Memory B cell (primary cell): ENCODE measurements around the gene DMD.

Source experiments
- ATAC-seq: fragments of 150-1000 bp; cut with Tn5 transposase; 2 replicates; pipeline ENCODE4 v1.10.0; 2021; ENCODE audit warnings: low read depth, mild to moderate bottlenecking, moderate library complexity
- DNase-seq, 2 donors: peaks; one replicate each; pipeline ENCODE4 v3.0.0; 2022; ENCODE audit warnings: low spot score in 2 of 2
- H3K27ac Mint-ChIP-seq: one replicate; pipeline ENCODE4 v1.8.0; 2022; ENCODE audit warnings: mild to moderate bottlenecking, moderate library complexity, mixed read lengths
- H3K27me3 Mint-ChIP-seq: one replicate; pipeline ENCODE4 v1.8.0; 2022; ENCODE audit warnings: mixed read lengths
- H3K36me3 Mint-ChIP-seq: one replicate; pipeline ENCODE4 v1.8.0; 2022; ENCODE audit warnings: mild to moderate bottlenecking, mixed read lengths
- H3K4me1 Mint-ChIP-seq: one replicate; pipeline ENCODE4 v1.8.0; 2022; ENCODE audit warnings: mixed read lengths
- H3K4me3 Mint-ChIP-seq: one replicate; pipeline ENCODE4 v1.8.0; 2022; ENCODE audit warnings: mild to moderate bottlenecking, moderate library complexity, mixed read lengths
- H3K9me3 Mint-ChIP-seq: one replicate; pipeline ENCODE4 v1.8.0; 2022; ENCODE audit warnings: mixed read lengths

Gene DMD

GRCh38 chrX:31374786-31375185 is 1836.6 kb downstream of the DMD start:
- no peak overlapping the region for H3K27ac Mint-ChIP-seq
- no peaks in the 10 kb centered on the region for H3K9me3 Mint-ChIP-seq
- no peak overlapping the region for H3K4me3 Mint-ChIP-seq
- H3K4me1 Mint-ChIP-seq: no peaks in the 10 kb centered on the region
- DNase-seq (no peak), ATAC-seq (no peak)
- no peaks in the 10 kb centered on the region for H3K36me3 Mint-ChIP-seq
- H3K27me3 Mint-ChIP-seq: no peaks in the 10 kb centered on the region

- no peaks in the 10 kb centered on the region for H3K9me3 Mint-ChIP-seq
- H3K27me3 Mint-ChIP-seq: no peaks in the 10 kb centered on the region
- H3K4me1 Mint-ChIP-seq: no peaks in the 10 kb centered on the region
- no peak overlapping the region for H3K4me3 Mint-ChIP-seq
- no peaks in the 10 kb centered on the region for H3K36me3 Mint-ChIP-seq
- ATAC-seq (no peak), DNase-seq (no peak)
- H3K27ac Mint-ChIP-seq: no peak overlapping the region
Measured at GRCh38 chrX:31371956-31372355, 1839.4 kb downstream of the DMD start.

- Mint-ChIP-seq H3K4me1 (no peaks in the 10 kb centered on the region), H3K4me3 (no peak overlapping the region), H3K9me3 (no peaks in the 10 kb centered on the region), H3K27me3 (no peaks in the 10 kb centered on the region), H3K27ac (no peak overlapping the region), H3K36me3 (no peaks in the 10 kb centered on the region)
- DNase-seq: no peak
- ATAC-seq: no peak
Measured at GRCh38 chrX:31367816-31368215, 1843.5 kb downstream of the DMD start.

GRCh38 chrX:31366041-31366440 is 1845.3 kb downstream of the DMD start:
- H3K4me3 Mint-ChIP-seq: no peak overlapping the region
- no peaks in the 10 kb centered on the region for H3K27me3 Mint-ChIP-seq
- H3K27ac Mint-ChIP-seq: no peak overlapping the region
- H3K9me3 Mint-ChIP-seq: no peaks in the 10 kb centered on the region
- ATAC-seq: no peak
- no peaks in the 10 kb centered on the region for H3K36me3 Mint-ChIP-seq
- no peaks in the 10 kb centered on the region for H3K4me1 Mint-ChIP-seq
- DNase-seq: no peak

GRCh38 chrX:31356275-31357212 is 1854.8 kb downstream of the DMD start:
- Mint-ChIP-seq H3K4me3 (no peak overlapping the region), H3K27me3 (peaks cover 3% of the 10 kb centered on the region), H3K27ac (no peak overlapping the region), H3K36me3 (no peaks in the 10 kb centered on the region), H3K9me3 (no peaks in the 10 kb centered on the region), H3K4me1 (no peaks in the 10 kb centered on the region)
- no peak for DNase-seq
- no peak for ATAC-seq

- Mint-ChIP-seq H3K27ac (no peak overlapping the region), H3K4me3 (no peak overlapping the region), H3K27me3 (peaks cover 3% of the 10 kb centered on the region), H3K36me3 (no peaks in the 10 kb centered on the region), H3K9me3 (no peaks in the 10 kb centered on the region), H3K4me1 (no peaks in the 10 kb centered on the region)
- DNase-seq (no peak), ATAC-seq (no peak)
Measured at GRCh38 chrX:31355206-31355955, 1856.0 kb downstream of the DMD start.

GRCh38 chrX:31353095-31353494 is 1858.3 kb downstream of the DMD start:
- H3K4me3 Mint-ChIP-seq: no peak overlapping the region
- H3K27ac Mint-ChIP-seq: no peak overlapping the region
- H3K36me3 Mint-ChIP-seq: no peaks in the 10 kb centered on the region
- ATAC-seq: no peak
- no peaks in the 10 kb centered on the region for H3K4me1 Mint-ChIP-seq
- H3K9me3 Mint-ChIP-seq: no peaks in the 10 kb centered on the region
- peaks cover 3% of the 10 kb centered on the region for H3K27me3 Mint-ChIP-seq
- DNase-seq: no peak

- DNase-seq (no peak), ATAC-seq (no peak)
- Mint-ChIP-seq H3K4me1 (no peaks in the 10 kb centered on the region), H3K36me3 (no peaks in the 10 kb centered on the region), H3K27me3 (no peaks in the 10 kb centered on the region), H3K9me3 (no peaks in the 10 kb centered on the region), H3K27ac (no peak overlapping the region), H3K4me3 (no peak overlapping the region)
Measured at GRCh38 chrX:31350808-31351074, 1860.6 kb downstream of the DMD start.

GRCh38 chrX:31349515-31349914 is 1861.8 kb downstream of the DMD start:
- Mint-ChIP-seq H3K36me3 (no peaks in the 10 kb centered on the region), H3K9me3 (no peaks in the 10 kb centered on the region), H3K4me3 (no peak overlapping the region), H3K4me1 (no peaks in the 10 kb centered on the region), H3K27ac (no peak overlapping the region), H3K27me3 (no peaks in the 10 kb centered on the region)
- ATAC-seq: no peak
- DNase-seq: no peak

GRCh38 chrX:31340587-31340986 is 1870.8 kb downstream of the DMD start:
- Mint-ChIP-seq H3K27me3 (no peaks in the 10 kb centered on the region), H3K4me3 (no peak overlapping the region), H3K27ac (no peak overlapping the region), H3K4me1 (no peaks in the 10 kb centered on the region), H3K9me3 (no peaks in the 10 kb centered on the region), H3K36me3 (no peaks in the 10 kb centered on the region)
- no peak for ATAC-seq
- no peak for DNase-seq

GRCh38 chrX:31338991-31339350 is 1872.4 kb downstream of the DMD start:
- Mint-ChIP-seq H3K4me3 (no peak overlapping the region), H3K9me3 (no peaks in the 10 kb centered on the region), H3K36me3 (no peaks in the 10 kb centered on the region), H3K4me1 (no peaks in the 10 kb centered on the region), H3K27ac (no peak overlapping the region), H3K27me3 (no peaks in the 10 kb centered on the region)
- no peak for DNase-seq
- no peak for ATAC-seq

- ATAC-seq: no peak
- Mint-ChIP-seq H3K4me3 (no peak overlapping the region), H3K4me1 (no peaks in the 10 kb centered on the region), H3K9me3 (no peaks in the 10 kb centered on the region), H3K27ac (no peak overlapping the region), H3K36me3 (no peaks in the 10 kb centered on the region), H3K27me3 (no peaks in the 10 kb centered on the region)
- no peak for DNase-seq
Measured at GRCh38 chrX:31337332-31337731, 1874.0 kb downstream of the DMD start.

- ATAC-seq: no peak
- no peak overlapping the region for H3K4me3 Mint-ChIP-seq
Measured at GRCh38 chrX:31336419-31336818, 1874.9 kb downstream of the DMD start.

GRCh38 chrX:31334997-31335396 is 1876.4 kb downstream of the DMD start:
- Mint-ChIP-seq H3K27me3 (no peaks in the 10 kb centered on the region), H3K4me3 (no peak overlapping the region), H3K27ac (no peak overlapping the region), H3K9me3 (no peaks in the 10 kb centered on the region), H3K4me1 (no peaks in the 10 kb centered on the region), H3K36me3 (no peaks in the 10 kb centered on the region)
- no peak for ATAC-seq
- no peak for DNase-seq

More at GRCh38 chrX:31336419-31336818, 1874.9 kb downstream of the DMD start:
- no peaks in the 10 kb centered on the region for H3K4me1 Mint-ChIP-seq
- no peak overlapping the region for H3K27ac Mint-ChIP-seq
- DNase-seq: no peak
- H3K36me3 Mint-ChIP-seq: no peaks in the 10 kb centered on the region
- no peaks in the 10 kb centered on the region for H3K9me3 Mint-ChIP-seq
- no peaks in the 10 kb centered on the region for H3K27me3 Mint-ChIP-seq
